NT2/D1 (cell line): ENCODE measurements around the gene TPMT.

Experiments
- SUZ12 ChIP-seq: IDR thresholded peaks from 2 replicates; pipeline ENCODE4 v1.6.1; 2011; ENCODE audit not compliant: insufficient read length, insufficient read depth; ENCODE audit errors: extremely low read depth
- YY1 ChIP-seq: IDR thresholded peaks from 2 replicates; pipeline ENCODE4 v1.6.1; 2011; ENCODE audit not compliant: insufficient read length, insufficient read depth
- ZNF274 ChIP-seq: IDR thresholded peaks from 2 replicates; pipeline ENCODE4 v1.6.1; 2011; ENCODE audit warnings: mild to moderate bottlenecking, low read depth, low read length

DNA sequence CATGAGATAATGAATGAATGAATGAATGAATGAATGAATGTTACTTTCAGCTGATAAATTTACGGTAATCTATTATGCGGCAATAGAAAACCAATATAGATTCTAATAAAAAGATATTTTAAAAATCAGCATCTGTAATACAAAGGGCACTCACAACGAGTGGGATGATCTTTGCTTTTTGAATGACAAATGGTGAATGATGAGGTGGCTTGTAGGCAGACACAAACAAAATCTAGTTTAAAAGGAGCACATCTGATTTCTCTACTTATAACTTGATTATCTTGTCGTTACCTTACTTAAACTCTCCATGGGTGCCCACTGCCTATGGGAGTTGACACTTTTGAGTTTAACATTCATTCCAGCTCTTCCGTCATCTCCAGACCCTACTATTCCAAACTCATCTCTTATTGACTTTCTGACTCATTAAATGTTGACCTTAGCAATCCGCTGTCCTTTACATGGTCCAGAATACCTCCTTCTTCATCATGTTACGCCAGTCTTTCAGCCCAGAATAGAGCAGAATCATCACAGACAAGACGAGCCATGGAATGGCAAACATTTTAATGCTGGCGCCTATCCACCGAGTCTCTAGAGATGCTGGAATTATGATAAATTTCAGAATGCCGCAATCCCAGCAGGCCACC is 73.7 kb downstream of the TPMT start:
- TF ChIP-seq SUZ12 (no peak), YY1 (no peak), ZNF274 (no peak)
